ENCODE measurements around the gene ATXN10.

The ATXN10 gene

DNA sequence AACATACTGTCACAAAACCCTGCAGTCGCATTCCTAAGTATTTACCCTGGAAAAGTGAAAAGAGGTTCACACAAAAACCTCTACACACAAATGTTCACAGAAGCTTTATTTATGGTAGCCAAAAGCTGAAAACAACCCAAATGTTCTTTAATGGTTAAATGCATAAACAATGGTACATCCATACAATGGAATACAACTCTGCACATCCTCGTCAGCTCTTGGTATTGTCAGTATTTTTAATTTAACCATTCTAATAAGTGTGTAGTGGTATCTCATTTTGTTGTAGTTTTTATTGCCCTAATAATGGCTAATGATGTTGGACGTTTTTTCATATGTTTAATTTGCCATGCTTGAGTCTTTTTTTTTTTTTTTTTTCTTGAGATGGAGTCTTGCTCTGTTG, 99.4 kb downstream of the ATXN10 start:
- H3K27me3 ChIP-seq (ENCODE audit: low read depth, low read length) = no peaks in the 10 kb centered on the region
- H3K27ac ChIP-seq (ENCODE audit: low read length) = no peak overlapping the region
- peaks cover 13% of the 10 kb centered on the region for H3K36me3 ChIP-seq (replicated peaks; ENCODE audit: low read depth, low read length)
- peaks cover 15% of the 10 kb centered on the region for H3K79me2 ChIP-seq (ENCODE audit: low read length)
- H3K9ac ChIP-seq (ENCODE audit: low read length) = no peak overlapping the region
- H3K4me3 ChIP-seq (ENCODE audit: low read length) = no peak overlapping the region
- H3K4me1 ChIP-seq (ENCODE audit: low read length) = peaks cover 30% of the 10 kb centered on the region
- H2AFZ ChIP-seq (ENCODE audit: low read depth, low read length) = no peak overlapping the region
- no peak overlapping the region for H3K4me2 ChIP-seq (ENCODE audit: low read length)
- no peak for TF ChIP-seq EZH2phosphoT487 (IDR thresholded peaks at IDR 0.05; ENCODE audit: low read depth)
- no peak for TF ChIP-seq CTCF (IDR thresholded peaks at IDR 0.05; ENCODE audit: low read depth, low read length)
- H4K20me1 ChIP-seq (ENCODE audit: insufficient read depth, low read length) = peaks cover 9% of the 10 kb centered on the region; the same call in 1 of the 2 replicates
- peaks cover 8% of the 10 kb centered on the region; the same call in 1 of the 2 replicates for H3K9me3 ChIP-seq (ENCODE audit: insufficient read depth, low read length)

DNA sequence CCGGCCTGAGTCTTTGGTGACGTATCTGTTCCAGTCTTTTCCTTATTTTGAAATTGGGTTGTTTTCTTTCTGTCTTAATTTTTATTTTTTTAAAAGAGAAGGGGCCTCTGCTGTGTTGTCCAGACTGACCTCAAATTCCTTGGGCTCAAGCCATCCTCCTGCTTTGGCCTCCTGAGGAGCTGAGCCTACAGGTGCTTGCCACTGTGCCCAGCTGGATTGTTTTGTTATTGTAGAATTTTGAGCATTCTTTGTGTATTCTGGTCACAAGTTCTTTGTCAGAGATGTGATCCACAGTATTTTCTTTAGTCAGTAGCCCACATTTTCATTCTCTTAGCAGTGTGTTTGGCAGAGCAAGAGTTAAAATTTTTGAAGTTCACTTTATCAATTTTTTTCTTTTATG, 100.1 kb downstream of the ATXN10 start:
- Histone ChIP-seq H3K27me3 (ENCODE audit: low read depth, low read length) (no peaks in the 10 kb centered on the region), H3K27ac (ENCODE audit: low read length) (no peak overlapping the region), H2AFZ (ENCODE audit: low read depth, low read length) (no peak overlapping the region), H3K4me3 (ENCODE audit: low read length) (no peak overlapping the region), H3K36me3 (replicated peaks; ENCODE audit: low read depth, low read length) (peaks cover 13% of the 10 kb centered on the region), H3K9ac (ENCODE audit: low read length) (no peak overlapping the region), H3K9me3 (ENCODE audit: insufficient read depth, low read length) (peaks cover 15% of the 10 kb centered on the region; the same call in 1 of the 2 replicates), H3K4me1 (ENCODE audit: low read length) (peaks cover 36% of the 10 kb centered on the region), H4K20me1 (ENCODE audit: insufficient read depth, low read length) (peaks cover 9% of the 10 kb centered on the region; the same call in 1 of the 2 replicates), H3K79me2 (ENCODE audit: low read length) (peaks cover 16% of the 10 kb centered on the region), H3K4me2 (ENCODE audit: low read length) (no peak overlapping the region)
- TF ChIP-seq EZH2phosphoT487 (IDR thresholded peaks at IDR 0.05; ENCODE audit: low read depth) (no peak), CTCF (IDR thresholded peaks at IDR 0.05; ENCODE audit: low read depth, low read length) (no peak)

DNA sequence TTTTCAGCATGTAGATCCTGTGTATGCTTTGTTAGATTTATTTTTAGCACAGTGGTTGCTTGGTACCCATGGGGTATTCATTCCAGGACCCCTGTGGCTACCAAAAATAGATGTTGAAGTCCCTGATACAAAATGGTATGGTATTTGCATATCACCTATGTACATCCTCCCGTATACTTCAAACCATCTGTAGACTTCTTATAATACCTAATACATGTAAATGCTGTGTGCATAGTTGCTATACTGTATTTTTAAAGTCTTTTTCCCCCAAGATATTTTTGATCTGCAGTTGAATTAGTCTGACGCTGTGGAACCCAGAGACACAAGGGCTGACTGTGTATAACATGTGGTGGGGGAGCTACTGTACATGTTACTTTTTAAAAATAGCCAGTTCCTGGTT, 101.1 kb downstream of the ATXN10 start:
- no peaks in the 10 kb centered on the region for H3K27me3 ChIP-seq (ENCODE audit: low read depth, low read length)
- H3K4me1 ChIP-seq (ENCODE audit: low read length) = peaks cover 47% of the 10 kb centered on the region
- peaks cover 20% of the 10 kb centered on the region; the same call in 1 of the 2 replicates for H3K9me3 ChIP-seq (ENCODE audit: insufficient read depth, low read length)
- no peak overlapping the region for H3K4me3 ChIP-seq (ENCODE audit: low read length)
- H3K79me2 ChIP-seq (ENCODE audit: low read length) = peaks cover 16% of the 10 kb centered on the region
- no peak for TF ChIP-seq CTCF (IDR thresholded peaks at IDR 0.05; ENCODE audit: low read depth, low read length)
- peak overlapping the region; percentile 40 for H3K4me2 ChIP-seq (ENCODE audit: low read length)
- H4K20me1 ChIP-seq (ENCODE audit: insufficient read depth, low read length) = peaks cover 9% of the 10 kb centered on the region; the same call in 1 of the 2 replicates
- H3K36me3 ChIP-seq (replicated peaks; ENCODE audit: low read depth, low read length) = peaks cover 13% of the 10 kb centered on the region
- no peak overlapping the region for H3K27ac ChIP-seq (ENCODE audit: low read length)
- H3K9ac ChIP-seq (ENCODE audit: low read length) = no peak overlapping the region
- no peak overlapping the region for H2AFZ ChIP-seq (ENCODE audit: low read depth, low read length)

DNA sequence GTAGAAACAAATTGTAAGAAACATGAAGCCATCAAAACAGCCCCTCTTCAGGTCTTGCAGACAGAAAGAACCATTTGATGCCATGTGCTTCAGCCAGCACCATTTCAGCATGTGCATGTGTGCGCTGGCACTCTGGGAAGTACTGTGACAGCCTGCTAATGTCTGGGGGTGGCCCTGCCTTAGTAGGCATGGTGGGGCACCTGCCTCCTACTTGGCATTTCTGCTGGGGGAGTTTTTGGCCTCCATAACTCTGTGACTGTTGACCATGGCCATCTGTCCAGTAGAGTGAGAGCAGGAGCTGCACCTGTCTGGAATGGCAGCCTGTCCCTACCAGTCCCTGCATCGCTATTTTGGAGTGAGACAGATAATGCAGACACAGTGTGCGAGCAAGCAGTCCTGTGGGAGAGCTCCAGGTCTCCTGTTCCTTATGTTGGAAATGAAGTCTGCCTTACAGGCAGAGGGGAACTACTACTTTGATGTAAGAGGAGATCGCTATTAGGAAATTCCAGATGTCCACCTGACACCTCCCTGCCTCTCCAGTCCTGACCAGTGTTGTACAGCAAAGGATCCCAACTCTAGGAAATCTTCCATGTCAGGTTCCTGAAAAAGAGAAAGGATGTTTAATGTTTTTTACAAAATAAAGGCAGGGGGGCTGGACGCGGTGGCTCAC, 102.5 kb downstream of the ATXN10 start:
- no peak overlapping the region for H3K4me3 ChIP-seq (ENCODE audit: low read length)
- no peak overlapping the region for H3K4me2 ChIP-seq (ENCODE audit: low read length)
- TF ChIP-seq CTCF (IDR thresholded peaks at IDR 0.05; ENCODE audit: low read depth, low read length) (no peak), EZH2phosphoT487 (IDR thresholded peaks at IDR 0.05; ENCODE audit: low read depth) (no peak)
- peaks cover 47% of the 10 kb centered on the region for H3K4me1 ChIP-seq (ENCODE audit: low read length)
- H4K20me1 ChIP-seq (ENCODE audit: insufficient read depth, low read length) = peaks cover 9% of the 10 kb centered on the region; the same call in 1 of the 2 replicates
- peaks cover 16% of the 10 kb centered on the region for H3K79me2 ChIP-seq (ENCODE audit: low read length)
- no peak overlapping the region for H2AFZ ChIP-seq (ENCODE audit: low read depth, low read length)
- H3K36me3 ChIP-seq (replicated peaks; ENCODE audit: low read depth, low read length) = peaks cover 13% of the 10 kb centered on the region
- no peaks in the 10 kb centered on the region for H3K27me3 ChIP-seq (ENCODE audit: low read depth, low read length)
- H3K9ac ChIP-seq (ENCODE audit: low read length) = no peak overlapping the region
- H3K27ac ChIP-seq (ENCODE audit: low read length) = no peak overlapping the region
- peaks cover 20% of the 10 kb centered on the region; the same call in 1 of the 2 replicates for H3K9me3 ChIP-seq (ENCODE audit: insufficient read depth, low read length)

All from OCI-LY3 (cell line).